Neural progenitor cell (in vitro differentiated cells): Measurements from ENCODE around the gene CDV3. TPM values are rescaled to one million over a fixed set of nuclear protein-coding genes. Genes with fewer than 3 reads are reported as not detected.

Experiments
- DNase-seq: peaks from one replicate; pipeline ENCODE4 v3.0.0-alpha.2; 2016; ENCODE audit warnings: low spot score
- H2AFZ ChIP-seq: fragments of 200-600 bp; sonication (generic); replicated peaks from 2 replicates; pipeline ENCODE4 v1.6.1; 2016; ENCODE audit warnings: antibody characterized with exemption
- H3F3A ChIP-seq: fragments of 200-600 bp; sonication (generic); 2 replicates; pipeline ENCODE4 v1.6.1; 2016; ENCODE audit warnings: antibody characterized with exemption, low read depth
- H3K27ac ChIP-seq: fragments of 200-600 bp; sonication (generic); 2 replicates; pipeline ENCODE4 v1.5.1; 2016; ENCODE audit warnings: mild to moderate bottlenecking
- H3K27me3 ChIP-seq: fragments of 200-600 bp; sonication (generic); 2 replicates; pipeline ENCODE4 v1.6.1; 2016; ENCODE audit warnings: mild to moderate bottlenecking, moderate library complexity
- H3K36me3 ChIP-seq: fragments of 200-600 bp; sonication (generic); 2 replicates; pipeline ENCODE4 v1.5.1; 2016
- H3K4me1 ChIP-seq: fragments of 200-600 bp; sonication (generic); 2 replicates; pipeline ENCODE4 v1.6.1; 2016; ENCODE audit warnings: mixed run types
- H3K4me2 ChIP-seq: fragments of 200-600 bp; sonication (generic); 2 replicates; pipeline ENCODE4 v1.6.1; 2016
- H3K4me3 ChIP-seq: fragments of 200-600 bp; sonication (generic); 2 replicates; pipeline ENCODE4 v1.5.1; 2016
- H3K79me2 ChIP-seq: fragments of 200-600 bp; sonication (generic); 2 replicates; pipeline ENCODE4 v1.6.1; 2016; ENCODE audit warnings: low read depth
- H3K9ac ChIP-seq: fragments of 200-600 bp; sonication (generic); 2 replicates; pipeline ENCODE4 v1.6.1; 2016
- H3K9me3 ChIP-seq: fragments of 200-600 bp; sonication (generic); 2 replicates; pipeline ENCODE4 v1.5.1; 2016; ENCODE audit warnings: low read depth
- H4K20me1 ChIP-seq: fragments of 200-600 bp; sonication (generic); 2 replicates; pipeline ENCODE4 v1.6.1; 2016; ENCODE audit warnings: low read depth
- H3K27ac Mint-ChIP-seq: 3 replicates; pipeline ENCODE4 v1.8.0; 2021; ENCODE audit warnings: mixed read lengths
- H3K27me3 Mint-ChIP-seq: 2 replicates; pipeline ENCODE4 v1.8.0; 2022; ENCODE audit warnings: low read depth, mild to moderate bottlenecking, inconsistent platforms, moderate library complexity, mixed read lengths; ENCODE audit not compliant: insufficient read depth
- H3K36me3 Mint-ChIP-seq: 3 replicates; pipeline ENCODE4 v1.8.0; 2021; ENCODE audit warnings: mixed read lengths
- H3K4me1 Mint-ChIP-seq: 3 replicates; pipeline ENCODE4 v1.8.0; 2021; ENCODE audit warnings: mixed read lengths
- H3K4me3 Mint-ChIP-seq: 3 replicates; pipeline ENCODE4 v1.8.0; 2021; ENCODE audit warnings: mild to moderate bottlenecking, moderate library complexity, mixed read lengths
- H3K9me3 Mint-ChIP-seq: 3 replicates; pipeline ENCODE4 v1.8.0; 2020; ENCODE audit warnings: mixed read lengths
- EZH2 ChIP-seq: fragments of 200-600 bp; sonication (generic); IDR thresholded peaks from 2 replicates; pipeline ENCODE4 v1.6.1; 2017; ENCODE audit warnings: antibody characterized with exemption, mild to moderate bottlenecking, moderate library complexity
- EZH2phosphoT487 ChIP-seq: fragments of 200-600 bp; sonication (generic); IDR thresholded peaks from 2 replicates; pipeline ENCODE4 v1.6.1; 2017; ENCODE audit warnings: antibody characterized with exemption
- total RNA-seq: library from RNA; depleted of rRNA; stranded (reverse); fragments of >200 nt; gene quantifications from 2 replicates; pipeline ENCODE4 v1.2.3, GENCODE V29; 2015; ENCODE audit warnings: low replicate concordance
- TF ChIP-seq, protein P1 (sequence below): fragments of 200-600 bp; sonication (generic); IDR thresholded peaks from 2 replicates; pipeline ENCODE4 v1.5.1; 2017; ENCODE audit warnings: antibody characterized with exemption, mild to moderate bottlenecking

CDV3 gene
- total RNA-seq, 1 donor from 2014 or later, result 272 TPM

- Histone ChIP-seq H3K79me2 (no peaks in the 10 kb centered on the region), H4K20me1 (no peaks in the 10 kb centered on the region), H3K9me3 (no peaks in the 10 kb centered on the region), H3F3A (no peaks in the 10 kb centered on the region), H3K4me2 (no peak overlapping the region), H3K4me3 (no peak overlapping the region), H3K4me1 (no peaks in the 10 kb centered on the region), H3K9ac (no peak overlapping the region), H3K27me3 (no peaks in the 10 kb centered on the region), H3K36me3 (peaks cover 44% of the 10 kb centered on the region), H3K27ac (no peak overlapping the region), H2AFZ (no peak overlapping the region)
- no peak overlapping the region for H3K27ac Mint-ChIP-seq
- no peaks in the 10 kb centered on the region for H3K27me3 Mint-ChIP-seq
- no peak for DNase-seq
- H3K36me3 Mint-ChIP-seq, result peaks cover 26% of the 10 kb centered on the region
- TF ChIP-seq EZH2phosphoT487 (no peak), EZH2 (no peak)
- TF ChIP-seq, protein P1, sequence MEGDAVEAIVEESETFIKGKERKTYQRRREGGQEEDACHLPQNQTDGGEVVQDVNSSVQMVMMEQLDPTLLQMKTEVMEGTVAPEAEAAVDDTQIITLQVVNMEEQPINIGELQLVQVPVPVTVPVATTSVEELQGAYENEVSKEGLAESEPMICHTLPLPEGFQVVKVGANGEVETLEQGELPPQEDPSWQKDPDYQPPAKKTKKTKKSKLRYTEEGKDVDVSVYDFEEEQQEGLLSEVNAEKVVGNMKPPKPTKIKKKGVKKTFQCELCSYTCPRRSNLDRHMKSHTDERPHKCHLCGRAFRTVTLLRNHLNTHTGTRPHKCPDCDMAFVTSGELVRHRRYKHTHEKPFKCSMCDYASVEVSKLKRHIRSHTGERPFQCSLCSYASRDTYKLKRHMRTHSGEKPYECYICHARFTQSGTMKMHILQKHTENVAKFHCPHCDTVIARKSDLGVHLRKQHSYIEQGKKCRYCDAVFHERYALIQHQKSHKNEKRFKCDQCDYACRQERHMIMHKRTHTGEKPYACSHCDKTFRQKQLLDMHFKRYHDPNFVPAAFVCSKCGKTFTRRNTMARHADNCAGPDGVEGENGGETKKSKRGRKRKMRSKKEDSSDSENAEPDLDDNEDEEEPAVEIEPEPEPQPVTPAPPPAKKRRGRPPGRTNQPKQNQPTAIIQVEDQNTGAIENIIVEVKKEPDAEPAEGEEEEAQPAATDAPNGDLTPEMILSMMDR, result no peak
- no peaks in the 10 kb centered on the region for H3K4me1 Mint-ChIP-seq
- no peaks in the 10 kb centered on the region for H3K9me3 Mint-ChIP-seq
- H3K4me3 Mint-ChIP-seq, result no peak overlapping the region
Observed at GRCh38 chr3:133620066-133620784, 46.7 kb downstream of the CDV3 start.

DNA sequence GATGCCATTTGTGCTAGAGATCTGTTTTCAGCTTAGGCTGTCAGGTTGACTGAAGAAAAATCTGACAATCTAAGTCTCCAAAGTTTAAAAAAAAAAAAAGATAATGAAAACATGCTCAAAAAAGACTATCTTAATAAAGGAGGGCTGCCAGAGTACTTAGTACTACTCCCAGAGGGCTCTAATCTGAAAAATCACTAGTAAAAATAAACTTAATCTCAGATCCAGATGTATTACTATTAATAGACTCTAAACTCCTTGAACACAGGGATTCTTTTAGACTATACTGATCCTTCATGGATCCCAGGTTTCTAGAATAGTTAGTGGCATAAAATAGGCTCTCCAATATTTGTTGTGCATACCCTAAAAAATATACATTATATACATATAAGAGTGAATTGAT, 54.3 kb downstream of the CDV3 start:
- H3K36me3 ChIP-seq, result peaks cover 36% of the 10 kb centered on the region
- TF ChIP-seq EZH2phosphoT487 (no peak), EZH2 (no peak)
- TF ChIP-seq, protein P1, result no peak
- Mint-ChIP-seq H3K9me3 (no peaks in the 10 kb centered on the region), H3K4me1 (no peaks in the 10 kb centered on the region), H3K27me3 (peaks cover 2% of the 10 kb centered on the region), H3K4me3 (no peak overlapping the region), H3K27ac (no peak overlapping the region), H3K36me3 (peaks cover 26% of the 10 kb centered on the region)
- H4K20me1 ChIP-seq, result no peaks in the 10 kb centered on the region
- H3K4me1 ChIP-seq, result no peaks in the 10 kb centered on the region
- no peaks in the 10 kb centered on the region for H3F3A ChIP-seq
- H3K9ac ChIP-seq, result no peak overlapping the region
- no peaks in the 10 kb centered on the region for H3K27me3 ChIP-seq
- no peak overlapping the region for H3K4me3 ChIP-seq
- no peak overlapping the region for H2AFZ ChIP-seq
- no peak for DNase-seq
- no peaks in the 10 kb centered on the region for H3K79me2 ChIP-seq
- no peak overlapping the region for H3K27ac ChIP-seq
- no peaks in the 10 kb centered on the region for H3K9me3 ChIP-seq
- no peak overlapping the region for H3K4me2 ChIP-seq

- Histone ChIP-seq H3K9ac (peak overlapping the region; percentile 27), H3K27ac (no peak overlapping the region), H3K4me3 (no peak overlapping the region), H3K9me3 (no peaks in the 10 kb centered on the region), H3K27me3 (no peaks in the 10 kb centered on the region), H3K36me3 (peaks cover 29% of the 10 kb centered on the region), H3K4me1 (no peaks in the 10 kb centered on the region), H3K4me2 (no peak overlapping the region), H2AFZ (no peak overlapping the region), H4K20me1 (no peaks in the 10 kb centered on the region), H3K79me2 (peaks cover 6% of the 10 kb centered on the region), H3F3A (no peaks in the 10 kb centered on the region)
- Mint-ChIP-seq H3K4me3 (no peak overlapping the region), H3K36me3 (peaks cover 30% of the 10 kb centered on the region), H3K4me1 (no peaks in the 10 kb centered on the region), H3K9me3 (no peaks in the 10 kb centered on the region), H3K27me3 (peaks cover 2% of the 10 kb centered on the region), H3K27ac (no peak overlapping the region)
- no peak for DNase-seq
- TF ChIP-seq, protein P1, result no peak
- TF ChIP-seq EZH2 (no peak), EZH2phosphoT487 (no peak)
Observed at GRCh38 chr3:133629146-133629545, 55.7 kb downstream of the CDV3 start.
